ENCODE measurements around the gene KRTAP12-2. TPM values are rescaled to one million over a fixed set of nuclear protein-coding genes. Genes with fewer than 3 reads are reported as not detected.

KRTAP12-2 gene
- total RNA-seq (2022) (not detected in 2 replicates), Bru-seq, nascent RNA (not detected), BruChase-seq, experiment 1, labeled RNA remaining after a 2-hour chase (not detected), BruChase-seq, experiment 2, labeled RNA remaining after a 6-hour chase (not detected)
- long read RNA-seq, result 0 reads

- H3K9me3 Mint-ChIP-seq (ENCODE audit: unreplicated experiment), result peaks cover 21% of the 10 kb centered on the region
- CTCF ChIA-PET, result no interaction called here
- H3K4me3 Mint-ChIP-seq (ENCODE audit: unreplicated experiment), result no peak within 1 kb of the TSS
- BruUV-seq (replicated peaks), result no TSS peak
- intact Hi-C loops (cut with micrococcal nuclease; ENCODE audit: unreplicated experiment), result no loop called here
- no peaks in the 10 kb centered on the region for H3K27me3 ChIP-seq (replicated peaks; ENCODE audit: control insufficient read depth, insufficient read depth, low read length)
- no peak for DNase-seq
- H3K4me3 ChIP-seq (ENCODE audit: low read depth, low read length), result no peak within 1 kb of the TSS
- no peaks in the 10 kb centered on the region for H3K36me3 ChIP-seq (ENCODE audit: control insufficient read depth, insufficient read depth, low read length)
- H3K36me3 Mint-ChIP-seq (ENCODE audit: insufficient read depth, unreplicated experiment), result no peaks in the 10 kb centered on the region
- POLR2A ChIA-PET, result no interaction called here
- H3K27ac Mint-ChIP-seq (ENCODE audit: unreplicated experiment), result no peak within 1 kb of the TSS
- H3K4me1 Mint-ChIP-seq (ENCODE audit: low read depth, unreplicated experiment), result no peaks in the 10 kb centered on the region
- no peaks in the 10 kb centered on the region for H3K4me1 ChIP-seq
- peaks cover 16% of the 10 kb centered on the region for H3K27me3 Mint-ChIP-seq (ENCODE audit: insufficient read depth, unreplicated experiment)
- H3K9me3 ChIP-seq, result peaks cover 12% of the 10 kb centered on the region; the same call in 1 of the 2 replicates
- no peak for TF ChIP-seq CTCF (IDR thresholded peaks at IDR 0.05; ENCODE audit: insufficient read depth in 1 of 2, low read depth in 1 of 2, low read length in 1 of 2, severe bottlenecking in 1 of 2, unreplicated experiment in 1 of 2)
Measured at GRCh38 chr21:44666401-44667320, at the start of gene KRTAP12-2. Gene KRTAP12-2, minus strand, starts transcription at chr21:44666927. Its CDS starts 41 bp downstream, at chr21:44666886.

- DNase-seq, result no peak
- intact Hi-C loops (cut with micrococcal nuclease; ENCODE audit: unreplicated experiment), result no loop called here
- H3K4me1 Mint-ChIP-seq (ENCODE audit: low read depth, unreplicated experiment), result peaks cover 7% of the 10 kb centered on the region
Measured at GRCh38 chr21:44714905-44715304, 48.2 kb upstream of the KRTAP12-2 start.

More at GRCh38 chr21:44714905-44715304, 48.2 kb upstream of the KRTAP12-2 start:
- H3K27ac Mint-ChIP-seq (ENCODE audit: unreplicated experiment), result no peak overlapping the region
- no peaks in the 10 kb centered on the region for H3K36me3 ChIP-seq (ENCODE audit: control insufficient read depth, insufficient read depth, low read length)
- H3K27me3 ChIP-seq (replicated peaks; ENCODE audit: control insufficient read depth, insufficient read depth, low read length), result no peaks in the 10 kb centered on the region
- H3K27me3 Mint-ChIP-seq (ENCODE audit: insufficient read depth, unreplicated experiment), result peaks cover 16% of the 10 kb centered on the region
- H3K9me3 Mint-ChIP-seq (ENCODE audit: unreplicated experiment), result no peaks in the 10 kb centered on the region
- no peaks in the 10 kb centered on the region for H3K9me3 ChIP-seq
- H3K4me1 ChIP-seq, result peaks cover 6% of the 10 kb centered on the region; the same call in 1 of the 2 replicates
- no peaks in the 10 kb centered on the region for H3K36me3 Mint-ChIP-seq (ENCODE audit: insufficient read depth, unreplicated experiment)
- ChIA-PET POLR2A (no interaction called here), CTCF (interaction anchor here (0.5 kb wide), 1 partner anchor 38 kb away, joined by 3 read pairs; no protein-coding TSS in a partner anchor)
- BruUV-seq (replicated peaks), result no TSS peak
- no peak overlapping the region for H3K4me3 ChIP-seq (ENCODE audit: low read depth, low read length)
- no peak overlapping the region for H3K4me3 Mint-ChIP-seq (ENCODE audit: unreplicated experiment)
- no peak for TF ChIP-seq CTCF (IDR thresholded peaks at IDR 0.05; ENCODE audit: insufficient read depth in 1 of 2, low read depth in 1 of 2, low read length in 1 of 2, severe bottlenecking in 1 of 2, unreplicated experiment in 1 of 2)

All from Caco-2 (cell line).